Nephron progenitor cell (in vitro differentiated cells): ENCODE data around the gene TBCD.

Source experiments
- DNase-seq: peaks from one replicate; pipeline ENCODE4 v3.0.0; 2021
- H3K27ac Mint-ChIP-seq: 2 replicates; pipeline ENCODE4 v1.8.0; 2021; ENCODE audit warnings: mild to moderate bottlenecking, moderate library complexity, mixed read lengths
- H3K27me3 Mint-ChIP-seq: 2 replicates; pipeline ENCODE4 v1.8.0; 2021; ENCODE audit warnings: mild to moderate bottlenecking, low read depth, mixed read lengths; ENCODE audit not compliant: poor library complexity
- H3K36me3 Mint-ChIP-seq: 2 replicates; pipeline ENCODE4 v1.8.0; 2021; ENCODE audit warnings: low read depth, mixed read lengths
- H3K4me1 Mint-ChIP-seq: 2 replicates; pipeline ENCODE4 v1.8.0; 2021; ENCODE audit warnings: mixed read lengths
- H3K4me3 Mint-ChIP-seq: 2 replicates; pipeline ENCODE4 v1.8.0; 2021; ENCODE audit warnings: mild to moderate bottlenecking, moderate library complexity, mixed read lengths
- H3K9me3 Mint-ChIP-seq: 2 replicates; pipeline ENCODE4 v1.8.0; 2021; ENCODE audit warnings: mild to moderate bottlenecking, moderate library complexity, mixed read lengths
- TF ChIP-seq, protein P1 (sequence below): fragments of 200-600 bp; sonication (generic); IDR thresholded peaks from 2 replicates; pipeline ENCODE4 v1.5.0; 2021; ENCODE audit warnings: antibody characterized with exemption

Gene TBCD

DNA sequence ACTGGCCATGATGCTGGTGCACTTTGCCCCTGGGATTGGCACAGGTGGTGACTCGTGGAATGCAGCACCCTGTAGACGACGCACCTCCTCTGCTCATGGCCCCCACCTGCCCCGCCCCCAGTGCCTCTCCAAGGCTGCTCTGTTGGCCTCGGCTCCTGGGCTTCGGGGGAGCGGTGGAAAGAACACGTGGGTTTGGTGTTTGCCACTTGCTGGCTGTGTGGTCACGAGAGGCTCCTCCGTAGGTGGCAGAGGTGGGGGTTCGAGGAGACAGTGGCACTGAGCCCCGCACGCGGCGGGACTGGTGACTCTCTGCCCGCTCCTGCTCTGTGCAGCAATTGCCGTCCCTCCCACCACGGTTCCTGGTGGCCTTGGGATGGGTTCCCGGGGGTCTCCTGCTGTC lies 170.8 kb downstream of the TBCD start:
- no peak for DNase-seq
- no peak overlapping the region for H3K27ac Mint-ChIP-seq
- peaks cover 18% of the 10 kb centered on the region for H3K4me1 Mint-ChIP-seq
- H3K9me3 Mint-ChIP-seq: no peaks in the 10 kb centered on the region
- TF ChIP-seq, protein P1, sequence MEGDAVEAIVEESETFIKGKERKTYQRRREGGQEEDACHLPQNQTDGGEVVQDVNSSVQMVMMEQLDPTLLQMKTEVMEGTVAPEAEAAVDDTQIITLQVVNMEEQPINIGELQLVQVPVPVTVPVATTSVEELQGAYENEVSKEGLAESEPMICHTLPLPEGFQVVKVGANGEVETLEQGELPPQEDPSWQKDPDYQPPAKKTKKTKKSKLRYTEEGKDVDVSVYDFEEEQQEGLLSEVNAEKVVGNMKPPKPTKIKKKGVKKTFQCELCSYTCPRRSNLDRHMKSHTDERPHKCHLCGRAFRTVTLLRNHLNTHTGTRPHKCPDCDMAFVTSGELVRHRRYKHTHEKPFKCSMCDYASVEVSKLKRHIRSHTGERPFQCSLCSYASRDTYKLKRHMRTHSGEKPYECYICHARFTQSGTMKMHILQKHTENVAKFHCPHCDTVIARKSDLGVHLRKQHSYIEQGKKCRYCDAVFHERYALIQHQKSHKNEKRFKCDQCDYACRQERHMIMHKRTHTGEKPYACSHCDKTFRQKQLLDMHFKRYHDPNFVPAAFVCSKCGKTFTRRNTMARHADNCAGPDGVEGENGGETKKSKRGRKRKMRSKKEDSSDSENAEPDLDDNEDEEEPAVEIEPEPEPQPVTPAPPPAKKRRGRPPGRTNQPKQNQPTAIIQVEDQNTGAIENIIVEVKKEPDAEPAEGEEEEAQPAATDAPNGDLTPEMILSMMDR: no peak
- no peak overlapping the region for H3K4me3 Mint-ChIP-seq
- peaks cover 2% of the 10 kb centered on the region for H3K27me3 Mint-ChIP-seq
- H3K36me3 Mint-ChIP-seq: peaks cover 43% of the 10 kb centered on the region

DNA sequence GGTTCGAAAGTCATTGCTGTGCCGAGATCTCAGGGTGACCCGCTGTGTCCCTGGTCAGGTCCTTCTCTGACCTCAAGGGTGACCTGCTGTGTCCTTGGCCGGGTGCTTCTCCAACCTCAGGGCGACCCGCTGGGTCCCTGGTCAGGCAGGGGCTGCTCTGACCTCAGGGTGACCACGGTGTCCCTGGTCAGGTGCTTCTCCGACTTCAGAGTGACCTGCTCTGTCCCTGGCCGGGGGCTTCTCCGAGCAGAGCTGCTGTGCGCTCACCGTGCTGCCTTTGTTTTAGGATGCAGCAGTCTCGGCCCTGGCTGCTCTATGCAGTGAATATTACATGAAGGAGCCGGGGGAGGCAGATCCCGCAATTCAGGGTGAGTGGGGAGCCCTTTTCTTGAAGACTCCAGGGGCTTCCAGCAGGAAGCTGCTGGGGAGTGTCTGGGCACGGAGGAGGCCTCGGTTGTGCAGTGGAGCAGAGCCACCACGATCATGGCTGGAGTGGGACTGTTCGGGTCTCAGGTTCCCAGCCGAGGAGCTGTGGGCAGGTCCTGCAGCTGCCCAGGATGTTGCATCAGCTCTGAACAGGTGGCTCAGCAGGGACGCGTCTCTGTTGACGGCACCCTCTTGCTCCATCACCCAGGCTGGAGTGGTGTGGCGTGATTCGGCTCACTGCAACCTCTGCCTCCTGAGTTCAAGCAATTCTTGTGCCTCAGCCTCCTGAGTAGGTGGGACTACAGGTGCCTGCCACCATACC lies 171.7 kb downstream of the TBCD start:
- DNase-seq: peak; percentile 28
- Mint-ChIP-seq H3K36me3 (peaks cover 39% of the 10 kb centered on the region), H3K27me3 (peaks cover 2% of the 10 kb centered on the region), H3K4me3 (no peak overlapping the region), H3K4me1 (peaks cover 18% of the 10 kb centered on the region), H3K27ac (peak overlapping the region; percentile 33), H3K9me3 (no peaks in the 10 kb centered on the region)
- TF ChIP-seq, protein P1: no peak

DNA sequence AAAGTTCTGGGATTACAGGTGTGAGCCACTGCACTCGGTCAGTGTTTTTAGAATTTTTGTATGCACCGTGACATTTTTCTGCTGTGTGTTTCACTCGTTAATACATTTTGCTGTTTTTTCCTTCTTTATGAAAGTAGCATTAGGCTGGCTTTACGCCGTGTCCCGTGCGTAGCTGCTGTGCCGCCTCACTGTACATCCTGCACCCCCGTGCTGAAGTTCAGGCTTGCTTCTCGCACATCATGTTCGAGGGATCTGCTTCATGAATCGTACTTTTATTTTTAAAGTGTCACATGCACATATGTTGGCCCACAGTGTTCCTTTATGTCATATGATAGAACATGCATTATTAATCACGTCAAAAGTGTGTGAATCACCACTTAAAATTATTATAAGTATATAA lies 172.3 kb downstream of the TBCD start:
- peak overlapping the region; percentile 95 for H3K27ac Mint-ChIP-seq
- no peaks in the 10 kb centered on the region for H3K9me3 Mint-ChIP-seq
- peaks cover 18% of the 10 kb centered on the region for H3K4me1 Mint-ChIP-seq
- TF ChIP-seq, protein P1: no peak
- no peak for DNase-seq
- peaks cover 44% of the 10 kb centered on the region for H3K36me3 Mint-ChIP-seq
- H3K4me3 Mint-ChIP-seq: no peak overlapping the region
- peaks cover 2% of the 10 kb centered on the region for H3K27me3 Mint-ChIP-seq

DNA sequence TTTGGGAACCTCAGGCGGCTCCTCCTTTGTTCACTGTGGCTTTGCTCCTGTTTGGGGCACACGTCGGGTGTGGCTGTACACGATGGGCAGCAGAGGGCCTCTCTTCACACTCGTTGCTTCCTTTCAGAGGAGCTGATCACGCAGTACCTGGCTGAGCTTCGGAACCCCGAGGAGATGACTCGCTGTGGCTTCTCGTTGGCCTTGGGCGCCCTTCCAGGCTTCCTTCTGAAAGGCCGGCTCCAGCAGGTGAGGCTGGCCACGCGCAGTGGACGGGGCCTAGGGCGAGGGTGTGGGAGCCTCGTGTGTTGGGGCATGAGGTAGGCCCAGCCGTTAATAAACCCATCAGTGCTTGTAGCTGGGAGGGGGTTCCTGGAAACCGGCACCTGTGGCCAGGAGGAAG lies 172.9 kb downstream of the TBCD start:
- peaks cover 45% of the 10 kb centered on the region for H3K36me3 Mint-ChIP-seq
- H3K4me1 Mint-ChIP-seq: peaks cover 18% of the 10 kb centered on the region
- no peak overlapping the region for H3K27ac Mint-ChIP-seq
- H3K4me3 Mint-ChIP-seq: no peak overlapping the region
- peaks cover 2% of the 10 kb centered on the region for H3K27me3 Mint-ChIP-seq
- H3K9me3 Mint-ChIP-seq: no peaks in the 10 kb centered on the region
- no peak for DNase-seq
- TF ChIP-seq, protein P1: no peak

DNA sequence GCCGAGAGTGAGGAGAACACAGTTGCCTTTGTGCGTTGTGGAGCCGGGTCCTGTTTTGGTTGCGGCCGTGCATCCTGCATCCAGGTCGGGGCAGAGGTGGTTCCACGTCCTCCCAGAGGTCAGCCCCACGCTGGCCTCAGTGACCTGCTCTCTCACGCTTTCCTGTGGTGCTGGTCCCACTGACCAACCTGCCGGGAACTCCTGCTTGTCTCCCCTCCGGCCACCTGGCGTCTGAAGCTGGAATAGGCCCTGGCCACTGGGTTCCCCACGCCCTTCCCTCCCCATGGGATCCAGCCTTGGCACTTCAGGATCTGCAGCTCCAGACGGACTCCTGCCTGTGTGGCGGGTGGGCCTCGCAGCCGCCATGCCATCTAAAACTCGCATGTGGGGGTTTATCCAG lies 173.5 kb downstream of the TBCD start:
- Mint-ChIP-seq H3K27ac (no peak overlapping the region), H3K4me1 (peaks cover 18% of the 10 kb centered on the region), H3K4me3 (no peak overlapping the region), H3K27me3 (peaks cover 2% of the 10 kb centered on the region), H3K36me3 (peaks cover 45% of the 10 kb centered on the region), H3K9me3 (no peaks in the 10 kb centered on the region)
- no peak for DNase-seq
- TF ChIP-seq, protein P1: no peak

DNA sequence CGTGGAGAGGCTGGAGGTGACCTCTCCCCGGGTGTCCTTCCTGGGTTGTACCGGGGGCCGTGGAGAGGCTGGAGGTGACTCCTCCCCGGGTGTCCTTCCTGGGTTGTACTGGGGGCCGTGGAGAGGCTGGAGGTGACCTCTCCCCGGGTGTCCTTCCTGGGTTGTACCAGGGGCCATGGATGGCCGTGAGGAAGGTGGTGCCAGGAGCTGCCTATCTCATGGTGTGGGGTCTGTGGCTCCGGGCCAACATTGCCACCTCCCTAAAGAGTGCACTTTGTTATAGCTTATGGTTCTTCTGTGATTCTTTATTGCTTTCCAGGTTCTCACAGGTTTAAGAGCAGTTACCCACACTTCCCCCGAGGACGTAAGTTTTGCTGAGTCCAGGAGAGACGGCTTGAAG lies 174.2 kb downstream of the TBCD start:
- DNase-seq: no peak
- Mint-ChIP-seq H3K4me3 (no peak overlapping the region), H3K36me3 (peaks cover 53% of the 10 kb centered on the region), H3K9me3 (no peaks in the 10 kb centered on the region), H3K27ac (peak overlapping the region; percentile 64), H3K4me1 (peaks cover 18% of the 10 kb centered on the region), H3K27me3 (peaks cover 2% of the 10 kb centered on the region)
- TF ChIP-seq, protein P1: no peak
